Upper lobe of left lung (tissue), 4 donors: ENCODE results near the gene KRTAP20-2.

Experiments used
- CTCF ChIP-seq, 6 experiments: fragments of 450-650 bp in 4 of 6; fragments of 200-600 bp in 2 of 6; sonication (generic) in 2 of 6; IDR thresholded peaks; one replicate each; pipeline ENCODE4 v1.5.1; 2016 to 2019; ENCODE audit warnings: antibody characterized with exemption in 6 of 6
- POLR2A ChIP-seq, 4 donors: fragments of 450-650 bp; IDR thresholded peaks; one replicate each; pipeline ENCODE4 v1.5.1; 2016 to 2017; ENCODE audit warnings: antibody characterized with exemption in 4 of 4, mild to moderate bottlenecking in 2 of 4
- POLR2AphosphoS5 ChIP-seq, 2 donors: sonication (generic); formaldehyde crosslinking; IDR thresholded peaks; one replicate each; pipeline ENCODE4 v1.5.1; 2017; ENCODE audit warnings: antibody characterized with exemption in 2 of 2

- TF ChIP-seq CTCF (IDR thresholded peaks at IDR 0.05): no peak
- no peak for TF ChIP-seq POLR2A (IDR thresholded peaks at IDR 0.05)
- no peak for TF ChIP-seq POLR2AphosphoS5 (IDR thresholded peaks at IDR 0.05)
These were observed 38.1 kb downstream of the KRTAP20-2 start for GRCh38 chr21:30672985-30673650.
